ENCODE data around the gene SRCAP.

DNA sequence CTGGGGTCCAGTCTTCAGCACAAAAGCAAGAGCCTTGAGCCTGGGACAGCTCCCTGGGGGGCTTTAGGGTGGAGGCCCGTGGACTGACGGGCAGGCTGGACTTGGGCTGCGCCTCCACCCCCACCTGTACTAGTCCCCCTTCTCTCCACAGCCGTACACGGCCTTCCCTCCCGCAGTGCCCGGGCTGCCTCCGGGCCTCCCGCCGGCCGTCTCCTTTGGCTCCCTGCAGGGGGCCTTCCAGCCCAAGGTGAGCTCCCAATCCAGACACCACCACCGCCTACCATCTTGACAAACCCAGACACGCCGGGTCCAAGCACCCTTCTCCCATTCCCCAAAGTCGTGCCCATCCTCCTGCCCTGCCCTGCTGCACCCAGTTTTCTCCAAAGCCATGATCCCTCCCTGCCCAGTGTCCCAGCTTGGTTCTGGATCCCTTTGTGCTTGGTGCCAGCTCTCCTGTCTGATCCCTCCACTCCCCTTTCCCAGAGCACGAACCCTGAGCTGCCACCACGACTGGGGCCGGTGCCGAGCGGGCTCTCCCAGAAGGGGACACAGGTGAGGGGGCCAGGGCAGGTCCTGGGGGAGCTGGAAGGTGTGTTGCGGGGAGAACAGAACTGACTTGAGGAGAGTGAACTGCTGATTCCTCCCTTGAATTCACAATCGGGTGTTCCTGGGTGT, 33.7 kb upstream of the SRCAP start:
- TF ChIP-seq, protein P1, sequence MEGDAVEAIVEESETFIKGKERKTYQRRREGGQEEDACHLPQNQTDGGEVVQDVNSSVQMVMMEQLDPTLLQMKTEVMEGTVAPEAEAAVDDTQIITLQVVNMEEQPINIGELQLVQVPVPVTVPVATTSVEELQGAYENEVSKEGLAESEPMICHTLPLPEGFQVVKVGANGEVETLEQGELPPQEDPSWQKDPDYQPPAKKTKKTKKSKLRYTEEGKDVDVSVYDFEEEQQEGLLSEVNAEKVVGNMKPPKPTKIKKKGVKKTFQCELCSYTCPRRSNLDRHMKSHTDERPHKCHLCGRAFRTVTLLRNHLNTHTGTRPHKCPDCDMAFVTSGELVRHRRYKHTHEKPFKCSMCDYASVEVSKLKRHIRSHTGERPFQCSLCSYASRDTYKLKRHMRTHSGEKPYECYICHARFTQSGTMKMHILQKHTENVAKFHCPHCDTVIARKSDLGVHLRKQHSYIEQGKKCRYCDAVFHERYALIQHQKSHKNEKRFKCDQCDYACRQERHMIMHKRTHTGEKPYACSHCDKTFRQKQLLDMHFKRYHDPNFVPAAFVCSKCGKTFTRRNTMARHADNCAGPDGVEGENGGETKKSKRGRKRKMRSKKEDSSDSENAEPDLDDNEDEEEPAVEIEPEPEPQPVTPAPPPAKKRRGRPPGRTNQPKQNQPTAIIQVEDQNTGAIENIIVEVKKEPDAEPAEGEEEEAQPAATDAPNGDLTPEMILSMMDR (IDR thresholded peaks at IDR 0.05; ENCODE audit: poor library complexity), result no peak
- TF ChIP-seq EZH2 (IDR thresholded peaks at IDR 0.05; ENCODE audit: borderline replicate concordance), result no peak

All from hepatocyte (in vitro differentiated cells).